ENCODE data around the gene EMX2. TPM values are rescaled to one million over a fixed set of nuclear protein-coding genes. Genes with fewer than 3 reads are reported as not detected.
"Not testable (repeated sequence)": the region's sequence is repeated elsewhere in the genome, so short reads cannot be mapped to it uniquely, and the experiment has no call there.

EMX2 gene
- total RNA-seq, 1 donor from 2014 or later: 2.0 TPM

GRCh38 chr10:117554241-117554814, 11.8 kb downstream of the EMX2 start:
- DNase-seq (ENCODE audit: low spot score in 2 of 2) (no peak), FAIRE-seq (no peak)

- FAIRE-seq (no peak), DNase-seq (ENCODE audit: low spot score in 2 of 2) (no peak)
Observed at GRCh38 chr10:117555017-117555416, 12.5 kb downstream of the EMX2 start.

- FAIRE-seq (no peak), DNase-seq (ENCODE audit: low spot score in 2 of 2) (no peak)
Observed at GRCh38 chr10:117555863-117556262, 13.3 kb downstream of the EMX2 start.

- no peak for DNase-seq (ENCODE audit: low spot score in 2 of 2)
- FAIRE-seq: no peak
Observed at GRCh38 chr10:117556356-117556755, 13.8 kb downstream of the EMX2 start.

GRCh38 chr10:117559712-117560111, 17.2 kb downstream of the EMX2 start:
- FAIRE-seq: no peak

GRCh38 chr10:117560942-117561341, 18.4 kb downstream of the EMX2 start:
- no peak for FAIRE-seq
- DNase-seq (ENCODE audit: low spot score in 2 of 2): no peak

More at GRCh38 chr10:117559712-117560111, 17.2 kb downstream of the EMX2 start:
- DNase-seq (ENCODE audit: low spot score in 2 of 2): no peak

GRCh38 chr10:117562220-117562619, 19.7 kb downstream of the EMX2 start:
- FAIRE-seq (no peak), DNase-seq (ENCODE audit: low spot score in 2 of 2) (no peak)

GRCh38 chr10:117562896-117563737, 20.6 kb downstream of the EMX2 start:
- FAIRE-seq (no peak), DNase-seq (ENCODE audit: low spot score in 2 of 2) (no peak)

- FAIRE-seq (no peak), DNase-seq (ENCODE audit: low spot score in 2 of 2) (no peak)
Observed at GRCh38 chr10:117563780-117564179, 21.2 kb downstream of the EMX2 start.

GRCh38 chr10:117565068-117565467, 22.5 kb downstream of the EMX2 start:
- DNase-seq (ENCODE audit: low spot score in 2 of 2) (no peak), FAIRE-seq (no peak)

GRCh38 chr10:117568334-117568733, 25.8 kb downstream of the EMX2 start:
- DNase-seq (ENCODE audit: low spot score in 2 of 2) (no peak), FAIRE-seq (no peak)

- DNase-seq (ENCODE audit: low spot score in 2 of 2): no peak
- no peak for FAIRE-seq
Observed at GRCh38 chr10:117569610-117570390, 27.3 kb downstream of the EMX2 start.

- DNase-seq (ENCODE audit: low spot score in 2 of 2): no peak
Observed at GRCh38 chr10:117570880-117571279, 28.3 kb downstream of the EMX2 start.

GRCh38 chr10:117574498-117575146, 32.1 kb downstream of the EMX2 start:
- DNase-seq (ENCODE audit: low spot score in 2 of 2): no peak
- no peak for FAIRE-seq

More at GRCh38 chr10:117570880-117571279, 28.3 kb downstream of the EMX2 start:
- FAIRE-seq: no peak

- no peak for FAIRE-seq
Observed at GRCh38 chr10:117578490-117578889, 35.9 kb downstream of the EMX2 start.

GRCh38 chr10:117578999-117579590, 36.5 kb downstream of the EMX2 start:
- DNase-seq (ENCODE audit: low spot score in 2 of 2): no peak
- FAIRE-seq: no peak

More at GRCh38 chr10:117578490-117578889, 35.9 kb downstream of the EMX2 start:
- no peak for DNase-seq (ENCODE audit: low spot score in 2 of 2)

GRCh38 chr10:117581961-117582360, 39.4 kb downstream of the EMX2 start:
- DNase-seq (ENCODE audit: low spot score in 2 of 2) (no peak), FAIRE-seq (no peak)

- not testable (repeated sequence) for FAIRE-seq; DNase-seq (ENCODE audit: low spot score in 2 of 2)
Observed at GRCh38 chr10:117584831-117585230, 42.3 kb downstream of the EMX2 start.

GRCh38 chr10:117587036-117587435, 44.5 kb downstream of the EMX2 start:
- no peak for DNase-seq (ENCODE audit: low spot score in 2 of 2)
- no peak for FAIRE-seq

Measured in frontal cortex (tissue), 4 donors.